Liver (tissue), 9 donors: ENCODE data around the gene TMEM270. TPM values are rescaled to one million over a fixed set of nuclear protein-coding genes. Genes with fewer than 3 reads are reported as not detected.
A peak's percentile ranks its signal among the peaks of the same experiment; 100 is the strongest.

Source experiments
- DNase-seq: peaks from one replicate; pipeline ENCODE4 v3.0.0-alpha.2; 2017; ENCODE audit warnings: low spot score
- H3K27ac ChIP-seq, 2 donors: one replicate each; pipeline ENCODE4 v1.7.0; 2013; ENCODE audit warnings: inconsistent platforms in 2 of 2, low read length in 2 of 2, control low read depth in 1 of 2, low read depth in 1 of 2, mild to moderate bottlenecking in 1 of 2
- H3K27me3 ChIP-seq, 4 donors: one replicate each; pipeline versions ENCODE4 v1.6.1 to v1.7.0; 2013; ENCODE audit warnings: low read length in 3 of 4, inconsistent platforms in 1 of 4, mild to moderate bottlenecking in 1 of 4, moderate library complexity in 1 of 4; ENCODE audit not compliant: control insufficient read depth in 4 of 4, insufficient read depth in 4 of 4
- H3K36me3 ChIP-seq, 4 donors: one replicate each; pipeline versions ENCODE4 v1.6.1 to v1.7.0; 2013; ENCODE audit warnings: low read length in 3 of 4, mild to moderate bottlenecking in 3 of 4, low read depth in 1 of 4, moderate library complexity in 1 of 4; ENCODE audit not compliant: control insufficient read depth in 4 of 4, insufficient read depth in 3 of 4
- H3K4me1 ChIP-seq, 4 donors: one replicate each; pipeline versions ENCODE4 v1.6.1 to v1.7.0; 2013; ENCODE audit warnings: low read length in 3 of 4, mild to moderate bottlenecking in 3 of 4, moderate library complexity in 1 of 4; ENCODE audit not compliant: control insufficient read depth in 4 of 4, insufficient read depth in 4 of 4
- H3K4me3 ChIP-seq, 3 donors: one replicate each; pipeline versions ENCODE4 v1.6.1 to v1.7.0; 2013; ENCODE audit warnings: low read length in 3 of 3, control low read depth in 1 of 3, low read depth in 1 of 3, mild to moderate bottlenecking in 1 of 3
- H3K9ac ChIP-seq, 2 donors: one replicate each; pipeline ENCODE4 v1.7.0; 2013; ENCODE audit warnings: low read length in 2 of 2, mild to moderate bottlenecking in 2 of 2, moderate library complexity in 2 of 2, control low read depth in 1 of 2, low read depth in 1 of 2
- H3K9me3 ChIP-seq, 4 donors: one replicate each; pipeline versions ENCODE4 v1.6.1 to v1.7.0; 2013; ENCODE audit warnings: low read length in 3 of 4; ENCODE audit not compliant: control insufficient read depth in 4 of 4
- ATF3 ChIP-seq: IDR thresholded peaks from 2 replicates; pipeline ENCODE4 v1.6.1; 2016; ENCODE audit warnings: antibody characterized with exemption
- EGR1 ChIP-seq, 2 donors: IDR thresholded peaks; 2 replicates each; pipeline ENCODE4 v1.6.1; 2016 to 2018; ENCODE audit warnings: antibody characterized with exemption in 2 of 2, low read depth in 2 of 2
- FOXA1 ChIP-seq: IDR thresholded peaks from 2 replicates; pipeline ENCODE4 v1.6.1; 2016; ENCODE audit warnings: antibody characterized with exemption
- FOXA2 ChIP-seq: IDR thresholded peaks from 2 replicates; pipeline ENCODE4 v1.6.1; 2016; ENCODE audit warnings: antibody characterized with exemption
- GABPA ChIP-seq, 2 donors: IDR thresholded peaks in 1 of 2; conservative IDR thresholded peaks in 1 of 2; 2 replicates each; pipeline ENCODE4 v1.6.1; 2016; ENCODE audit warnings: antibody characterized with exemption in 2 of 2, mild to moderate bottlenecking in 1 of 2, moderate library complexity in 1 of 2
- HNF4A ChIP-seq, 2 donors: conservative IDR thresholded peaks; 2 replicates each; pipeline ENCODE4 v1.6.1; 2016; ENCODE audit warnings: antibody characterized with exemption in 2 of 2, mild to moderate bottlenecking in 2 of 2
- HNF4G ChIP-seq: IDR thresholded peaks from 2 replicates; pipeline ENCODE4 v1.6.1; 2016; ENCODE audit warnings: antibody characterized with exemption
- JUND ChIP-seq, 2 donors: IDR thresholded peaks; 2 replicates each; pipeline ENCODE4 v1.6.1; 2016; ENCODE audit warnings: antibody characterized with exemption in 2 of 2
- MAX ChIP-seq: IDR thresholded peaks from 2 replicates; pipeline ENCODE4 v1.6.1; 2016; ENCODE audit warnings: antibody characterized with exemption
- NR2F2 ChIP-seq: IDR thresholded peaks from 2 replicates; pipeline ENCODE4 v1.6.1; 2016; ENCODE audit warnings: antibody characterized with exemption
- RAD21 ChIP-seq, 2 donors: IDR thresholded peaks; 2 replicates each; pipeline ENCODE4 v1.6.1; 2016; ENCODE audit warnings: antibody characterized with exemption in 2 of 2, mild to moderate bottlenecking in 2 of 2
- RXRA ChIP-seq, 2 donors: IDR thresholded peaks; 2 replicates each; pipeline ENCODE4 v1.6.1; 2017 to 2018; ENCODE audit warnings: antibody characterized with exemption in 2 of 2, mild to moderate bottlenecking in 1 of 2
- SP1 ChIP-seq: IDR thresholded peaks from 2 replicates; pipeline ENCODE4 v1.6.1; 2018; ENCODE audit warnings: antibody characterized with exemption, mild to moderate bottlenecking
- TAF1 ChIP-seq: conservative IDR thresholded peaks from 2 replicates; pipeline ENCODE4 v1.6.1; 2016; ENCODE audit warnings: antibody characterized with exemption, mild to moderate bottlenecking
- YY1 ChIP-seq: IDR thresholded peaks from 2 replicates; pipeline ENCODE4 v1.6.1; 2016; ENCODE audit warnings: antibody characterized with exemption, mild to moderate bottlenecking
- WGBS: extraction: QIAGEN DNeasy Blood & Tissue Kit; methylation state at CpG from one replicate; pipeline ENCODE4 v1.1.7; 2013; 5-methylcytosine and 5-hydroxymethylcytosine counted together
- polyA plus RNA-seq, 2 donors: library from polyadenylated mRNA; stranded (reverse) in 1 of 2; unstranded in 1 of 2; fragments of 200-250 nt in 1 of 2; fragments of >200 nt in 1 of 2; fragmentation: Nextera tagmentation in 1 of 2; extraction: Ambion mirVana in 1 of 2; gene quantifications; one replicate each; pipeline versions ENCODE4 v1.2.1 to v1.2.3, GENCODE V29; 2013 to 2015
- total RNA-seq, 2 donors: library from RNA; depleted of rRNA; stranded (reverse); fragments of >200 nt; gene quantifications; one replicate each; pipeline ENCODE4 v1.2.3, GENCODE V29; 2014
- TF ChIP-seq, protein P1 (sequence below): IDR thresholded peaks from 2 replicates; pipeline ENCODE4 v1.6.1; 2016; ENCODE audit warnings: antibody characterized with exemption
- TF ChIP-seq, protein P2 (sequence below): fragments of 150-350 bp; IDR thresholded peaks from 2 replicates; pipeline ENCODE4 v1.5.1; 2017; ENCODE audit warnings: improper control_type of control experiment, low read depth, low read length; ENCODE audit not compliant: missing input control
- TF ChIP-seq, protein P3 (sequence below): IDR thresholded peaks from 2 replicates; pipeline ENCODE4 v1.6.1; 2016; ENCODE audit warnings: antibody characterized with exemption, mild to moderate bottlenecking
- donor health status: healthy.
- donor health status: healthy.
- donor health status: healthy.
- donor health status: healthy.
- donor health status: healthy.

TMEM270 gene
- total and polyA plus RNA-seq, 4 donors: 0.09 TPM; not detected in 3

- H3K4me1 ChIP-seq: no peaks in the 10 kb centered on the region
- WGBS: 95% methylated on average over 12 of the region's 12 CpGs
- DNase-seq: peak; percentile 28
- H3K9ac ChIP-seq: no peak overlapping the region
- no peaks in the 10 kb centered on the region for H3K27me3 ChIP-seq
- no peak overlapping the region for H3K27ac ChIP-seq
- TF ChIP-seq SP1 (no peak), FOXA2 (no peak), ATF3 (no peak), HNF4A (conservative IDR thresholded peaks at IDR 0.05) (no peak), MAX (no peak), YY1 (no peak), EGR1 (IDR thresholded peaks at IDR 0.05; ENCODE audit: low read depth in 2 of 2) (no peak), GABPA (IDR thresholded peaks at IDR 0.05 in 1 of 2, conservative IDR thresholded peaks at IDR 0.05 in 1 of 2) (no peak), RXRA (IDR thresholded peaks at IDR 0.05) (no peak), JUND (IDR thresholded peaks at IDR 0.05) (no peak), RAD21 (IDR thresholded peaks at IDR 0.05) (no peak), NR2F2 (no peak), FOXA1 (no peak), HNF4G (no peak), TAF1 (no peak)
- TF ChIP-seq, protein P1, sequence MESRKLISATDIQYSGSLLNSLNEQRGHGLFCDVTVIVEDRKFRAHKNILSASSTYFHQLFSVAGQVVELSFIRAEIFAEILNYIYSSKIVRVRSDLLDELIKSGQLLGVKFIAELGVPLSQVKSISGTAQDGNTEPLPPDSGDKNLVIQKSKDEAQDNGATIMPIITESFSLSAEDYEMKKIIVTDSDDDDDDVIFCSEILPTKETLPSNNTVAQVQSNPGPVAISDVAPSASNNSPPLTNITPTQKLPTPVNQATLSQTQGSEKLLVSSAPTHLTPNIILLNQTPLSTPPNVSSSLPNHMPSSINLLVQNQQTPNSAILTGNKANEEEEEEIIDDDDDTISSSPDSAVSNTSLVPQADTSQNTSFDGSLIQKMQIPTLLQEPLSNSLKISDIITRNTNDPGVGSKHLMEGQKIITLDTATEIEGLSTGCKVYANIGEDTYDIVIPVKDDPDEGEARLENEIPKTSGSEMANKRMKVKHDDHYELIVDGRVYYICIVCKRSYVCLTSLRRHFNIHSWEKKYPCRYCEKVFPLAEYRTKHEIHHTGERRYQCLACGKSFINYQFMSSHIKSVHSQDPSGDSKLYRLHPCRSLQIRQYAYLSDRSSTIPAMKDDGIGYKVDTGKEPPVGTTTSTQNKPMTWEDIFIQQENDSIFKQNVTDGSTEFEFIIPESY: no peak
- TF ChIP-seq, protein P2, sequence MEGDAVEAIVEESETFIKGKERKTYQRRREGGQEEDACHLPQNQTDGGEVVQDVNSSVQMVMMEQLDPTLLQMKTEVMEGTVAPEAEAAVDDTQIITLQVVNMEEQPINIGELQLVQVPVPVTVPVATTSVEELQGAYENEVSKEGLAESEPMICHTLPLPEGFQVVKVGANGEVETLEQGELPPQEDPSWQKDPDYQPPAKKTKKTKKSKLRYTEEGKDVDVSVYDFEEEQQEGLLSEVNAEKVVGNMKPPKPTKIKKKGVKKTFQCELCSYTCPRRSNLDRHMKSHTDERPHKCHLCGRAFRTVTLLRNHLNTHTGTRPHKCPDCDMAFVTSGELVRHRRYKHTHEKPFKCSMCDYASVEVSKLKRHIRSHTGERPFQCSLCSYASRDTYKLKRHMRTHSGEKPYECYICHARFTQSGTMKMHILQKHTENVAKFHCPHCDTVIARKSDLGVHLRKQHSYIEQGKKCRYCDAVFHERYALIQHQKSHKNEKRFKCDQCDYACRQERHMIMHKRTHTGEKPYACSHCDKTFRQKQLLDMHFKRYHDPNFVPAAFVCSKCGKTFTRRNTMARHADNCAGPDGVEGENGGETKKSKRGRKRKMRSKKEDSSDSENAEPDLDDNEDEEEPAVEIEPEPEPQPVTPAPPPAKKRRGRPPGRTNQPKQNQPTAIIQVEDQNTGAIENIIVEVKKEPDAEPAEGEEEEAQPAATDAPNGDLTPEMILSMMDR: no peak
- H3K4me3 ChIP-seq: no peak overlapping the region
- no peaks in the 10 kb centered on the region for H3K36me3 ChIP-seq
- H3K9me3 ChIP-seq: no peaks in the 10 kb centered on the region
Observed at GRCh38 chr7:73907554-73908122, 46.7 kb downstream of the TMEM270 start.

DNA sequence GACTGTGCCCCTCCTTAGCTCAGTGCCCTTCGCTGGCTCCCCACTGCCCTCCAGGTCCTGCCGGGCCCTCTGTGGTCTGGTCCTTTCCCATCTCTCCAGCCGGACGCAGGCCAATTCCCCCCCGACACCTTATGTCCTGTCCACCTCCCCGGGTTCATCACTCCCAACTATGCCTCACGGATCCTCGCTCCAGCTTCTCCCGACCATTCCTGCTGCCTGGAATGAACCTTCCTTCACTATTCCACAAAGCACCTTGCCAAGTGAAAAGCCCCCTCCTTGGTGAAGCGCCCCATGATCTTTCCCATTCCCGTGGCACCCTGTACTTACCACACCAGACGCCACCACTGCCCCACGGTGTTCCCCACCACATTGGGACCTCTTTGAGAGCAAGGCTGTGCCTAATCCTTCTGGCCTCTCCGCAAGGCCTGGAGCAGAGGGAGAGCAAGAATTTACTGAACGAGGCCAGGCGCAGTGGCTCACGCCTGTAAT lies 47.2 kb downstream of the TMEM270 start:
- Histone ChIP-seq H3K36me3 (no peaks in the 10 kb centered on the region), H3K9ac (no peak overlapping the region), H3K27me3 (no peaks in the 10 kb centered on the region), H3K27ac (no peak overlapping the region), H3K4me1 (no peaks in the 10 kb centered on the region), H3K4me3 (no peak overlapping the region), H3K9me3 (no peaks in the 10 kb centered on the region)
- DNase-seq: peak; percentile 22
- WGBS: 91% methylated on average over 17 of the region's 17 CpGs
- no peak for TF ChIP-seq MAX
- TF ChIP-seq, protein P3, sequence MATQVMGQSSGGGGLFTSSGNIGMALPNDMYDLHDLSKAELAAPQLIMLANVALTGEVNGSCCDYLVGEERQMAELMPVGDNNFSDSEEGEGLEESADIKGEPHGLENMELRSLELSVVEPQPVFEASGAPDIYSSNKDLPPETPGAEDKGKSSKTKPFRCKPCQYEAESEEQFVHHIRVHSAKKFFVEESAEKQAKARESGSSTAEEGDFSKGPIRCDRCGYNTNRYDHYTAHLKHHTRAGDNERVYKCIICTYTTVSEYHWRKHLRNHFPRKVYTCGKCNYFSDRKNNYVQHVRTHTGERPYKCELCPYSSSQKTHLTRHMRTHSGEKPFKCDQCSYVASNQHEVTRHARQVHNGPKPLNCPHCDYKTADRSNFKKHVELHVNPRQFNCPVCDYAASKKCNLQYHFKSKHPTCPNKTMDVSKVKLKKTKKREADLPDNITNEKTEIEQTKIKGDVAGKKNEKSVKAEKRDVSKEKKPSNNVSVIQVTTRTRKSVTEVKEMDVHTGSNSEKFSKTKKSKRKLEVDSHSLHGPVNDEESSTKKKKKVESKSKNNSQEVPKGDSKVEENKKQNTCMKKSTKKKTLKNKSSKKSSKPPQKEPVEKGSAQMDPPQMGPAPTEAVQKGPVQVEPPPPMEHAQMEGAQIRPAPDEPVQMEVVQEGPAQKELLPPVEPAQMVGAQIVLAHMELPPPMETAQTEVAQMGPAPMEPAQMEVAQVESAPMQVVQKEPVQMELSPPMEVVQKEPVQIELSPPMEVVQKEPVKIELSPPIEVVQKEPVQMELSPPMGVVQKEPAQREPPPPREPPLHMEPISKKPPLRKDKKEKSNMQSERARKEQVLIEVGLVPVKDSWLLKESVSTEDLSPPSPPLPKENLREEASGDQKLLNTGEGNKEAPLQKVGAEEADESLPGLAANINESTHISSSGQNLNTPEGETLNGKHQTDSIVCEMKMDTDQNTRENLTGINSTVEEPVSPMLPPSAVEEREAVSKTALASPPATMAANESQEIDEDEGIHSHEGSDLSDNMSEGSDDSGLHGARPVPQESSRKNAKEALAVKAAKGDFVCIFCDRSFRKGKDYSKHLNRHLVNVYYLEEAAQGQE: no peak
- TF ChIP-seq ATF3: no peak
- TF ChIP-seq, protein P2: no peak
- TF ChIP-seq NR2F2: no peak
- no peak for TF ChIP-seq FOXA2
- TF ChIP-seq HNF4G: no peak
- no peak for TF ChIP-seq FOXA1
- TF ChIP-seq GABPA (IDR thresholded peaks at IDR 0.05 in 1 of 2, conservative IDR thresholded peaks at IDR 0.05 in 1 of 2): no peak
- TF ChIP-seq TAF1: no peak
- no peak for TF ChIP-seq RXRA (IDR thresholded peaks at IDR 0.05)
- TF ChIP-seq RAD21 (IDR thresholded peaks at IDR 0.05): no peak
- TF ChIP-seq YY1: no peak
